Amniotic stem cell (primary cell): ENCODE results near the gene AVPR2.

Source experiments
- DNase-seq: peaks from one replicate; lab custom pipeline; 2025; lab: John Stamatoyannopoulos, UW

AVPR2 gene

GRCh38 chrX:153903991-153904957 is at the start of gene AVPR2:
AVPR2 (plus strand) TSS chrX:153904673; CDS start chrX:153905146, 473 bp downstream.
- no peak for DNase-seq

DNA sequence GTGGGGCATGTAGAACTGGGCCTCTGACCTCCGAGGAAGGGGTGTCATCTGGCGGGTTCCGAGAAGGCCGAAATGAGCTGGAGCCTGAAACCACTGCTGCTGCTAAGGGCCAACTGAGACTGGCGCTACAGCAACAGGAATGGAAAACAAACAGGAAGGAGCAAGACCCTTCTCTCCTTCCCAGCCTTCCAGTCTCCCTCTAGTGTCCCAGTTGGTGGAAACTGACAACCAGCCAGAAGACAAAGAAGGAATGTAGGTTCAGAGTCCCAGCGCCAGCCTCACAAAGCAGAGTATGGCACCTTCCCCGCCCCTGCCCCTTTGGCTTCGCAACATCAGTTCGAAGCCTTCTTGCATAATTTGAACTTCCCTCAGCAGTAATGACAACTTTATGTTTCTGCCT is 49.8 kb upstream of the AVPR2 start:
- DNase-seq, result no peak

GRCh38 chrX:153857348-153857903 is 47.0 kb upstream of the AVPR2 start:
- DNase-seq, result no peak

DNA sequence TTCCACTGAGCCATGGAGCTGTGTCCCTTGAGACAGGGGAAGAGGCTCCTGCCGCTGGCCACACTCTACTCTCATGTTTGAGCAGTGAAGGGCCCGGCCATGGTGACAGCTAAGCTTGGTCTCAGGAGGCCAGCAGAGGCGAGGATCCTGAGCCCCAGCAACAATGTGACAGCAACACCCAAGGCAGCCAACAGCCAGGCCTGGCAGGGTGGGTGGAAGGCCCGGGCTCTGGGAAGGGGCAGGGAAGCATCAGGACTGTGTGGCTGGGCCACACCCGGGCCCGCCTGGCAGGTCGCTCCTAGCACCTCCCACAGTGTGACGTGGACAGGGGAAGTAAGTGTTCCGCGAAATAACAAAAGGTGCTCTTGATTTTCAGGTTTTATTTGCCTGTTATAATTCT is 43.3 kb upstream of the AVPR2 start:
- DNase-seq, result no peak

DNA sequence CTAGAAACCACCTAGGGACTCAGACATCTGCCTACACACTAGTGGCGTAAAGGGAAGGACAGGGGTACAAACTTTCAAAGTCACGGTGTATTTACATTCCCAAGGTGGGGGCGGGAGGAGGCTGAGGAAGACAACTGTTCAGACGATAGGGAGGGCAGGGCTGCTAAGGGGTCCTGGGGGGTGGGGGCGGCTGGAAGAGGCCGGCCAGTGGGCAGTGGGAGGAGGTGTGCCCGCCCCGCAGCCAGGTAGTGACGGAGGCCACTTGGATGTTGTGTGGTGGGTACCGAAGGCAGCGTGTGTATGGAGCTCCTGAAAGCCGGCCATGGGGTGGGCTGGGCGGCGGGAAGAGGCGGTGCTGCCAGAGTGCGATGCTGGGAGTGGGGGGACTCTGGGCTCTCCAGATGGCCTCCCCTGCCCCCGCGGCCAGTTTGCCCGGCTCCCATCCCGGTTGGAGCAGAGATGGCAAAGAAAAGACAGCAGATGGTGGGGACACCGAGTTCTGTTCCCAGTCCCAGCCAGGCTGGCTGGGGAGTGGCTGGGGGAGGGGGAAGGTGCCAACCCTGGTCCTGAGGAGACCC is 42.7 kb upstream of the AVPR2 start:
- DNase-seq, result no peak

DNA sequence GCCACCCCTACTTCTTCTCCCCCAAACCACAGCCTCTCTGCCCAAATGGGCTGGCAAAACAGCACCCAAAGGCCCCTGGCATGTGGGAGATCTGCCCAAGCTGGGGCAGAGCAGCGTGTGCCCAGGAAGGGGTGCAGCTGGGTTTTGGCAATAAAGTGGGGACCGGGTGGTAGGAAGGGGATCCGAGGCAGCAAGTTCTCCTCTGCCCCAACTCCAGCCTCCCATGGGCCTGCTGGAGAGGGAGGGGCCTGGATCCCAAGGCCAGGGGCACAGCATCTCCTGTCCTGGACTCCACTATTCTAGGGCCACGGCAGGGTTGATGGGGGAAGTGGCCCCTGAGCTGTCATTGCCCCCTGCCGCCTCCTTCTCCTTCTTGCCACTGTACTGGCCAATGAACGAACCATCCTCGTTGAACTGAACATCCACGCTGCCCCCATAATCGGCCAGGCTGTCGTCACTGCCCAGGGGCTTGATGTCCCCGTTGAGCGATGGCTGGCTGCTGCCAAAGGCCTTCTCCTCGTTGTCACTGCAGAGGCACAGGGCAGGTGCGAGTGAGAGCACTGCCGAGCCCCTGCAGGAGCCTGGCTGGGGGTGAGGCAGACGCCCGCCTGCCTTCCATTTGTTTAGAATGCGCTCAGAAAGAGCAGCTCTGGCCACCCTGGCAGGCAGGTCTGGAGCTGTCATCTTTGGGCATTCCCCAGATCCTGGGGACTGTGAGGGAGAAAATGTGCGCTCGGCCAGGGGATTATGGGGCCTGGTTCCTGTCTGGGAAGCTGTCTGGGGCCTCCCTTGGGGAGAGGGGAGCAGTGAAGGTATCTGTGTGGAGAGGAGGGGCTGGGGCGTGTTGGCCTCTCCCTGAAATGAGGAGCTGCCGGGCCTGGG is 41.9 kb upstream of the AVPR2 start:
- DNase-seq, result no peak

- no peak for DNase-seq
Measured at GRCh38 chrX:153863251-153863991, 41.1 kb upstream of the AVPR2 start.

DNA sequence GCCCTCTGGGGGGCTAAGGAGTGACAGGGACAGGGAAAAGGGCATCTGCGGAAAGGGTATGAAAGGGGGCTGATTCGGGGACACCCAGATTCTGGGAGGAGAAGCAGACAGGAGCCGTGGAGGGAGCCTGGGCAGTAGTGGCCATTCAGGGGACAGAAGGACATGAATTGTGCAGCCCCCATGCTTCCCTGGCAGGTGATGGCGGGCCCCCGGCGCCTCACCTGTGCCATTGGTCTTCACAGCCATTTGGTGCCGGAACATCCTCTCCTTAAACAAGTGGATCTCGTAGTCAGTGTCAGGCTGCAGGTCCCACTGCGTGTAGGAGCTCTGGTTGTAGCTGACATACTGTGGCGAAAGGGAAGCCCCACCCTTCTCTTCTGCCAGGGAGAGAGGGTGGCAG is 40.4 kb upstream of the AVPR2 start:
- no peak for DNase-seq

DNA sequence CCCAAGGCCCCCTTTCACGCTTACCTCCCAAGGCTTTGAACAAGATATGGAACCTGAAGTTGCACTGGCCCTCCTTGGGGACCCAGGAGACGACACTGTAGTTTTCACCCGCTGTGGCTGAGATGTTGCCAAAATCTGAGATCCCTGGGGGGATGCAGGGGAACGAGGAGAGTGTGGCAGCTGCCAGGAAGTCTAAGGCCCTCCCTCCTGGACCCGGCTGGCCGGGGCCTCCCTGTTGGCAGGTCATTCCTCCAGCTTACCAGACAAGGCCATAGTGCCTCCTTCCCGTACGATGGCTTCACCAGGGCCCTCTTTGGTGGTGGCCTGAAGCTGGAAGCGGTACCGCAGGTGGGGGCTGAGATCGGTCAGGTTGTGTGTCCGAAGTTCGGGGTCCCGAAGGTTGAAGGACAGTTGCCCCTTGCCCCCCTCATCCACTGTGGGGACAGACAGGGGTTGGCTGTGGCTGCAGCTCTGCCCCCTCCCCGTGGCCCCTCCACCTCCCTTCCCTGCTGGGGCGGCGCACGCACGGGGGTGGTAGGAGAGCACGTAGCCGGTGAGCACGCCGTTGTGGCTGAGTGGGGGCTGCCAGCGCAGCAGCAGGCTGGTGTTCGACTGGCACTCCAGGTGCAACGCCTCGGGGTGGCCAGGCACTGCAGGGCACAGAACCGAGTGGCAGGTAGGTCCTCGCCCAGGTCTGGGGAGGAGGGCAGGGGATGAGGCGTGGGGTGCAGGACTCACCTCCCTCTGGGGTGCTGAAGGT is 39.7 kb upstream of the AVPR2 start:
- DNase-seq, result no peak

DNA sequence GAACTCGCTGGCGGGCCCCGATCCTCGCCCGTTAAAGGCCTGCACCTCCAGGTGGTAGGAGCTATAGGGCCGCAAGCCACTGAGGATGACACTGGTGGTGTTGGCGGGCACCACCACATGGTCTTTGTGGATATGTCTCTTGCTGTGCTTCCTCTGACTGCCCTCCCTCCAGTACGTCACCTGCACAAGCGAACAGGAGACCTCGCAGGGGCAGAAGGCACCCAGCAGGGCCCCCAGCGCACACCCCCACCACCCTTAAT is 39.2 kb upstream of the AVPR2 start:
- no peak for DNase-seq

- DNase-seq, result no peak
Measured at GRCh38 chrX:153865685-153866084, 38.8 kb upstream of the AVPR2 start.

DNA sequence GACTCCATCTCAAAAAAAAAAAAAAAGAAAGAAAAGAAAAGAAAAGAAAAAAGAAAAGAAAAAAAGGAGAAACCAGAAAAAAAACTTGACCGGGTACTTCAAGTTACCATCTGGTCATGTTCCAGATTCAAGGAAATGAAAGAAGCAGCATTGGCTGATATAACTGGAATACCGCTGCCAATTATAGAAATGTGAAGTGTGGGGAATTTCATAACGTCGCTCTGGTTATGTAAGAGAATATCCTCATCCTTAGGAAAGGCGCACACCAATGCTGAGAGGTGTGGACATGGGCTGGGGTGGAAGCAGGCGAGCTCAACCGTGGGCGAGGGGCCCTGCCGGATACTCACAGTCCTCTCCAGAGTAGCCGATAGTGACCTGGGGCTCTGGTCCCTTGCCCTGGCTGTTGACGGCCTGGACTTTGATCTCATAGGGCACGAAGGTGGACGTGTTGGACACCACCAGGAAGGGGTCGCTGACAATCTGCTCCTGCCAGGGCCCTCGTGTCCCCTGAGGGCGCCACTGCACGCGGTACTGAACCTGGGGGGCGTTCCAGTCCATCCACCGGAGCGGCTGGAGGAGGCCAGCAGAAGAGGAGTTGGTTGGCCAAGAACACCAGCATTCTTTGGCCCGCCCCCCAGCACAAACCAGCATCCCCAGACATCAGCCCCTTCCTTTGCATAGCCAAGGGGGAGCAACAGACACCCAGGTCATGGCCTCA is 38.0 kb upstream of the AVPR2 start:
- no peak for DNase-seq

GRCh38 chrX:153867139-153867538 is 37.3 kb upstream of the AVPR2 start:
- no peak for DNase-seq

DNA sequence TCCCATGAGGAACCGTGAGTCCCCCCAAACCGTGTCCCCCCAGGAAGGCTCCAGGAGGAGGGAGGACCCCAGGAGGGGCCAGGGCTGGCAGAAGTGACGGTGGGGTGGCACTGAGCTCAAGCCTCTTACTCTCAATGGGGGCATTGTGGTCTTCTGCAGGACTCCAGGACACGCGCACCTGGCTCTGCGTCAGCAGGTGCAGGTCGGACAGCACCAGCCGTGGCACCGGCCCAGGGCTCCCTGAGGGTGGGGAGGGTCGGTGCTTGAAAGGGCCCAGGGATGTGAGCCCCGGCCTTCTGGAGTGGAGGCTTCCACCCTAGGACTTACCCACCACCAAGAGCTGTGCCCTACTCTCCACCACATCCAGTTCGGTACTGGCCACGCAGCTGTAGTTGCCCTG is 36.8 kb upstream of the AVPR2 start:
- DNase-seq, result no peak

DNA sequence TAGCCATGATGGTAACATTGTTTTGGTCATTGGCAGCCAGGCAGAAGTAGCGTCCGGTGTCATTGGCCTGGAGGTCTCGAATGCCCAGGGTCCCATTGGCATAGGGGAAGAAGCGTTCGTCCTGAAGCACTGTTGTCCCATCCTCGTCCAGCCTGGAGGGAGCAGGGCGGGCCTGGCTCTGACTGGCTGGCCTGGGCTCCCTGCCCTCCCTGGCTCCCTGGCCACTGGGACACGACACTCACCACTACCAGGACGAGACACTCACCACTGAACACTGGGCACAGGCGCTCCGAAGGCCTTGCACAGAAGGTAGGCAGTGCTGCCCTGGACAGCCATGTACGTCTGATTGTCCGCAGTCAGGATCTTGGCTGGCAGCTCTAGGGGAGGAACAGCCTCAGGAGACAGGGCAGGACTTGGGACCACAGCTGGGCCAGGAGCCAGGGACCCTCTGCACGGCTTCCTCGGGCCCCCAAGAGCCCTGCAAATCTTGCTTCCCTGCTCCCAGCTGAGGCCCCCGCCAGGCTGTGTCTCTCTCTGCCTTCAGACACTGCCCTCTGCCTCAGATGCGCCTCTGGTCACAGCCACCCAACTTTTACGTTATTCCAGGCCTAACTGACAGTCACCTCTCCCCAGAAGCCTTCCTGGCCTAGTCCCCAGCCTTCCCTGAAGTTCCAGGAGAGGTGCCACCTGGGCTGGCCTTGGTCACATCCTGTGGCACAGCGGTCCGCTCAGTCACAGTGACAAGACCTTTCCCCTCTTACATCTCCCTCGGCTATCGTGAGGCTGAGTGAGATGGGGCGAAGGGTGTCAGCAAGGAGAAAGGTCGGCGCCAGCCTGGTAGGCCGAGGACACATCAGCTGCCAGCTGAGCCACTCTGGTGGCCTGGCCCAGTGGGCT is 35.6 kb upstream of the AVPR2 start:
- no peak for DNase-seq

- no peak for DNase-seq
Measured at GRCh38 chrX:153869473-153870287, 34.8 kb upstream of the AVPR2 start.

- DNase-seq, result no peak
Measured at GRCh38 chrX:153870288-153870690, 34.2 kb upstream of the AVPR2 start.

GRCh38 chrX:153870791-153871360 is 33.6 kb upstream of the AVPR2 start:
- no peak for DNase-seq
